ENCODE data around the gene SYNPR. TPM values are rescaled to one million over a fixed set of nuclear protein-coding genes. Genes with fewer than 3 reads are reported as not detected.

Gene SYNPR
- total RNA-seq, 4 donors from 2014 or later = 0.11 to 0.63 (median 0.13) TPM; not detected in 1

GRCh38 chr3:63617391-63617790, 339.3 kb downstream of the SYNPR start:
- Histone ChIP-seq H3K4me3 (replicated peaks in 1 of 3) (no peak overlapping the region), H3K4me1 (no peaks in the 10 kb centered on the region), H3K36me3 (no peaks in the 10 kb centered on the region), H3K27me3 (no peaks in the 10 kb centered on the region), H3K27ac (no peak overlapping the region), H3K9me3 (no peaks in the 10 kb centered on the region)
- TF ChIP-seq POLR2A (IDR thresholded peaks at IDR 0.05) = no peak
- no peak for TF ChIP-seq CTCF (IDR thresholded peaks at IDR 0.05)
- DNase-seq = no peak
- intact Hi-C loops (cut with DNase I) = no loop called here
- WGBS, 2 donors = 65 to 68% methylated on average over 4 of the region's 4 CpGs

- Histone ChIP-seq H3K27me3 (no peaks in the 10 kb centered on the region), H3K9me3 (no peaks in the 10 kb centered on the region), H3K36me3 (no peaks in the 10 kb centered on the region), H3K27ac (no peak overlapping the region), H3K4me3 (replicated peaks in 1 of 3) (no peak overlapping the region), H3K4me1 (no peaks in the 10 kb centered on the region)
- no peak for TF ChIP-seq CTCF (IDR thresholded peaks at IDR 0.05)
- TF ChIP-seq POLR2A (IDR thresholded peaks at IDR 0.05) = no peak
- DNase-seq = no peak
- intact Hi-C loops (cut with DNase I) = no loop called here
- 45 to 51% methylated on average over 8 of the region's 8 CpGs for WGBS, 2 donors
Measured at GRCh38 chr3:63624941-63625560, 346.9 kb downstream of the SYNPR start.

- WGBS, 2 donors = 81 to 84% methylated on average over 4 of the region's 4 CpGs
- Histone ChIP-seq H3K27ac (no peak overlapping the region), H3K27me3 (no peaks in the 10 kb centered on the region), H3K4me3 (replicated peaks in 1 of 3) (no peak overlapping the region), H3K36me3 (no peaks in the 10 kb centered on the region), H3K9me3 (no peaks in the 10 kb centered on the region), H3K4me1 (no peaks in the 10 kb centered on the region)
- intact Hi-C loops (cut with DNase I) = no loop called here
- DNase-seq = no peak
- TF ChIP-seq CTCF (IDR thresholded peaks at IDR 0.05) (no peak), POLR2A (IDR thresholded peaks at IDR 0.05) (no peak)
Measured at GRCh38 chr3:63631670-63632069, 353.6 kb downstream of the SYNPR start.

GRCh38 chr3:63635186-63635585, 357.1 kb downstream of the SYNPR start:
- 86 to 91% methylated on average over 3 of the region's 3 CpGs for WGBS, 2 donors
- H3K36me3 ChIP-seq = no peaks in the 10 kb centered on the region
- intact Hi-C loops (cut with DNase I) = no loop called here
- no peak for TF ChIP-seq CTCF (IDR thresholded peaks at IDR 0.05)
- TF ChIP-seq POLR2A (IDR thresholded peaks at IDR 0.05) = no peak
- H3K4me3 ChIP-seq (replicated peaks in 1 of 3) = no peak overlapping the region
- no peaks in the 10 kb centered on the region for H3K9me3 ChIP-seq
- H3K27me3 ChIP-seq = no peaks in the 10 kb centered on the region
- no peak overlapping the region for H3K27ac ChIP-seq
- no peaks in the 10 kb centered on the region for H3K4me1 ChIP-seq
- no peak for DNase-seq

- WGBS, 2 donors = 92% methylated on average over 2 of the region's 2 CpGs
- no peak for TF ChIP-seq POLR2A (IDR thresholded peaks at IDR 0.05)
- no peak for TF ChIP-seq CTCF (IDR thresholded peaks at IDR 0.05)
- Histone ChIP-seq H3K4me1 (no peaks in the 10 kb centered on the region), H3K27ac (no peak overlapping the region), H3K27me3 (no peaks in the 10 kb centered on the region), H3K9me3 (no peaks in the 10 kb centered on the region), H3K36me3 (no peaks in the 10 kb centered on the region), H3K4me3 (replicated peaks in 1 of 3) (no peak overlapping the region)
- DNase-seq = no peak
- intact Hi-C loops (cut with DNase I) = no loop called here
Measured at GRCh38 chr3:63639806-63640205, 361.7 kb downstream of the SYNPR start.
